K562 (cell line): Measurements from ENCODE around the gene CSRNP2. TPM values are rescaled to one million over a fixed set of nuclear protein-coding genes. Genes with fewer than 3 reads are reported as not detected.
A peak's percentile ranks its signal among the peaks of the same experiment; 100 is the strongest.

Experiments
- DMBX1 ChIP-seq: fragments of 250-450 bp; sonication (Bioruptor Pico); IDR thresholded peaks from 2 replicates; pipeline ENCODE4 v1.8.0; 2022; ENCODE audit warnings: inconsistent platforms, mild to moderate bottlenecking, moderate library complexity, borderline replicate concordance
- ETV6 ChIP-seq, 3 experiments: fragments of 150-350 bp in 1 of 3; sonication (generic) in 1 of 3; formaldehyde crosslinking in 1 of 3; IDR thresholded peaks; 2 replicates each; pipeline versions ENCODE4 v1.6.1 to v1.8.0; 2014 to 2022; ENCODE audit warnings: borderline replicate concordance in 2 of 3, low read depth in 2 of 3, antibody characterized with exemption in 1 of 3, low read length in 1 of 3, mild to moderate bottlenecking in 1 of 3, missing genetic modification reagents in 1 of 3
- GABPB2 ChIP-seq: fragments of 250-450 bp; sonication (Bioruptor Pico); conservative IDR thresholded peaks from 2 replicates; pipeline ENCODE4 v1.5.1; 2021; ENCODE audit warnings: mild to moderate bottlenecking
- GTF2A2 ChIP-seq: IDR thresholded peaks from 2 replicates; pipeline ENCODE4 v1.6.1; 2016; ENCODE audit warnings: mild to moderate bottlenecking, missing genetic modification characterization, missing compliant biosample characterization
- NR2C1 ChIP-seq, 2 experiments: fragments of 450-650 bp; IDR thresholded peaks; 2 replicates each; pipeline ENCODE4 v1.6.1; 2017; ENCODE audit warnings: mild to moderate bottlenecking in 2 of 2, antibody characterized with exemption in 1 of 2, inconsistent platforms in 1 of 2, missing compliant biosample characterization in 1 of 2, missing genetic modification characterization in 1 of 2
- RBFOX2 ChIP-seq: fragments of 200-400 bp; formaldehyde crosslinking; IDR thresholded peaks from 2 replicates; pipeline ENCODE4 v1.6.1; 2017; ENCODE audit warnings: low read depth, mild to moderate bottlenecking, low read length, moderate library complexity
- RBM14 ChIP-seq: fragments of 200-400 bp; formaldehyde crosslinking; IDR thresholded peaks from 2 replicates; pipeline ENCODE4 v1.6.1; 2018; ENCODE audit warnings: low read depth, mild to moderate bottlenecking, low read length, moderate library complexity, borderline replicate concordance; ENCODE audit not compliant: insufficient read depth
- SMAD4 ChIP-seq: fragments of 250-450 bp; sonication (Bioruptor Pico); conservative IDR thresholded peaks from 2 replicates; pipeline ENCODE4 v1.8.0; 2021; ENCODE audit warnings: inconsistent platforms, mild to moderate bottlenecking, moderate library complexity
- TRIM24 ChIP-seq, 2 experiments: fragments of 450-650 bp; IDR thresholded peaks; 2 replicates each; pipeline ENCODE4 v1.6.1; 2016
- ZNF143 ChIP-seq: sonication (generic); formaldehyde crosslinking; IDR thresholded peaks from 2 replicates; pipeline ENCODE4 v1.9.0; 2022; ENCODE audit warnings: mild to moderate bottlenecking, missing genetic modification reagents
- polyA plus RNA-seq, 8 experiments: library from polyadenylated mRNA; depleted of rRNA in 4 of 8; stranded (reverse) in 5 of 8; unstranded in 3 of 8; fragments of >200 nt; fragmentation: Nextera tagmentation in 2 of 8; fragmentation: Illumina TruSeq in 1 of 8; extraction: Ambion mirVana in 2 of 8; extraction: Trizol in 1 of 8; gene quantifications; 2 replicates each; pipeline versions ENCODE4 v1.2.1 to v1.2.3, GENCODE V29; 2011 to 2014; ENCODE audit warnings: inconsistent platforms in 1 of 8, missing spikeins in 1 of 8
- total RNA-seq, 7 experiments: library from RNA; depleted of rRNA in 6 of 7; stranded (reverse); fragments of >200 nt in 6 of 7; fragmentation: Illumina TruSeq in 2 of 7; extraction: Trizol in 2 of 7; gene quantifications; 2 replicates each; pipeline versions ENCODE4 v1.2.1 to v1.2.3, GENCODE V29; 2011 to 2021; ENCODE audit warnings: low replicate concordance in 1 of 7
- TF ChIP-seq, protein P1 (sequence below): sonication (generic); formaldehyde crosslinking; IDR thresholded peaks from 2 replicates; pipeline ENCODE4 v1.8.1; 2023; ENCODE audit warnings: mild to moderate bottlenecking, missing genetic modification reagents
- TF ChIP-seq, protein P2 (sequence below): fragments of 250-450 bp; sonication (Bioruptor Pico); IDR thresholded peaks from 2 replicates; pipeline ENCODE4 v1.9.0; 2021; ENCODE audit warnings: mild to moderate bottlenecking, inconsistent platforms
- TF ChIP-seq, protein P3 (sequence below): fragments of 250-450 bp; sonication (Bioruptor Pico); IDR thresholded peaks from 2 replicates; pipeline ENCODE4 v1.5.0; 2021; ENCODE audit warnings: mild to moderate bottlenecking, moderate library complexity
- TF ChIP-seq, protein P4 (sequence below): sonication (generic); formaldehyde crosslinking; IDR thresholded peaks from 2 replicates; pipeline ENCODE4 v1.8.1; 2023; ENCODE audit warnings: mild to moderate bottlenecking, missing genetic modification reagents

The CSRNP2 gene
- total and polyA plus RNA-seq, 9 of the 15 experiments (the other 6 are each of a cell fraction or from before 2014, with no cell fraction given): 1.6 to 13.9 (median 5.9) TPM

DNA sequence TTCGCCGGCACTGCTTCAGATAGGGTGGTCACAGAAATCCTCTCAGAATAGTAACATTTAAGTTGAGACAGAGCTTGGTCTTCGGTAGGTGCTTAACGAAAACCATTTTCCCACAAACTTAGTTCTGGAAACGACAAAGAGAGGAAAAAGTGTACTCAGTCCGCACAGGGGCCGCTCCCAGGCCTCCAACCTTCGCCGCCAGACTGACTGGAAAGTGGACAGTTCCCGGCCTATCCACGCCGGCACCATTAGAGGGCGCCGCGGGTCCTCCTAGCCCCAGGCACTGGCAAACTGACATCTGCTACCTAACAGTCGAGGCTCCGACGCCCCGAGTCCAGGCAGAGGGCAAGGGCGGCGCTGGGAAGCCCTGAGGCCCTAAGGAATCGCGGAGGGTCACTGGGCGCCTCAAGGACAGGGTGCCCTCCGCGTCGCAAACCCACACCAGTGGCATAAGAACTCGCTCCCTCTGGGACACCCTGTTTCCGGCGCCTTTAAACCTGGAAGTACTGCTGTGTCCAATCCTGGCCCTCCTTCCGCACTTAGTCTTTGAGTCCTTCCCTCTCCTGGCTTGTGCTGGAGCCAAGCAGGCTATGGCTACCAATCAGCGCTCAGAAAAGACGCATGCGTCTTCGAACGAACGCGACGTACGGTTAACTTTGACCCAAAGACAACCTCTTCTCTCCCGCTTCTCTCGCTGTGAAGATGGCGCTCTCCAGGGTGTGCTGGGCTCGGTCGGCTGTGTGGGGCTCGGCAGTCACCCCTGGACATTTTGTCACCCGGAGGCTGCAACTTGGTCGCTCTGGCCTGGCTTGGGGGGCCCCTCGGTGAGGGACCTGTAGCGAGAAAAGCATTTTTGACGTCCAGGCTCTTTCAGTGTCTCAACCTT is 35.5 kb downstream of the CSRNP2 start, which contains the start of gene LETMD1 (continued):
- TF ChIP-seq, protein P1, sequence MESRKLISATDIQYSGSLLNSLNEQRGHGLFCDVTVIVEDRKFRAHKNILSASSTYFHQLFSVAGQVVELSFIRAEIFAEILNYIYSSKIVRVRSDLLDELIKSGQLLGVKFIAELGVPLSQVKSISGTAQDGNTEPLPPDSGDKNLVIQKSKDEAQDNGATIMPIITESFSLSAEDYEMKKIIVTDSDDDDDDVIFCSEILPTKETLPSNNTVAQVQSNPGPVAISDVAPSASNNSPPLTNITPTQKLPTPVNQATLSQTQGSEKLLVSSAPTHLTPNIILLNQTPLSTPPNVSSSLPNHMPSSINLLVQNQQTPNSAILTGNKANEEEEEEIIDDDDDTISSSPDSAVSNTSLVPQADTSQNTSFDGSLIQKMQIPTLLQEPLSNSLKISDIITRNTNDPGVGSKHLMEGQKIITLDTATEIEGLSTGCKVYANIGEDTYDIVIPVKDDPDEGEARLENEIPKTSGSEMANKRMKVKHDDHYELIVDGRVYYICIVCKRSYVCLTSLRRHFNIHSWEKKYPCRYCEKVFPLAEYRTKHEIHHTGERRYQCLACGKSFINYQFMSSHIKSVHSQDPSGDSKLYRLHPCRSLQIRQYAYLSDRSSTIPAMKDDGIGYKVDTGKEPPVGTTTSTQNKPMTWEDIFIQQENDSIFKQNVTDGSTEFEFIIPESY (CRISPR knock-in tag): 0 out of 2 replicates have a peak, but pooled peaks have one; percentile 18
- TF ChIP-seq ZNF143 (CRISPR knock-in tag): no peak
- TF ChIP-seq, protein P2, sequence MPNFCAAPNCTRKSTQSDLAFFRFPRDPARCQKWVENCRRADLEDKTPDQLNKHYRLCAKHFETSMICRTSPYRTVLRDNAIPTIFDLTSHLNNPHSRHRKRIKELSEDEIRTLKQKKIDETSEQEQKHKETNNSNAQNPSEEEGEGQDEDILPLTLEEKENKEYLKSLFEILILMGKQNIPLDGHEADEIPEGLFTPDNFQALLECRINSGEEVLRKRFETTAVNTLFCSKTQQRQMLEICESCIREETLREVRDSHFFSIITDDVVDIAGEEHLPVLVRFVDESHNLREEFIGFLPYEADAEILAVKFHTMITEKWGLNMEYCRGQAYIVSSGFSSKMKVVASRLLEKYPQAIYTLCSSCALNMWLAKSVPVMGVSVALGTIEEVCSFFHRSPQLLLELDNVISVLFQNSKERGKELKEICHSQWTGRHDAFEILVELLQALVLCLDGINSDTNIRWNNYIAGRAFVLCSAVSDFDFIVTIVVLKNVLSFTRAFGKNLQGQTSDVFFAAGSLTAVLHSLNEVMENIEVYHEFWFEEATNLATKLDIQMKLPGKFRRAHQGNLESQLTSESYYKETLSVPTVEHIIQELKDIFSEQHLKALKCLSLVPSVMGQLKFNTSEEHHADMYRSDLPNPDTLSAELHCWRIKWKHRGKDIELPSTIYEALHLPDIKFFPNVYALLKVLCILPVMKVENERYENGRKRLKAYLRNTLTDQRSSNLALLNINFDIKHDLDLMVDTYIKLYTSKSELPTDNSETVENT (CRISPR knock-in tag): no peak; the same call in 1 of the 2 replicates
- TF ChIP-seq SMAD4 (CRISPR knock-in tag): peak; percentile 78
- 0 out of 4 replicates have a peak, but pooled peaks of 1 of the 2 experiments have one; percentile 11 for TF ChIP-seq TRIM24 (IDR thresholded peaks at IDR 0.05)
- TF ChIP-seq GTF2A2 (tag): no peak
- TF ChIP-seq, protein P3, sequence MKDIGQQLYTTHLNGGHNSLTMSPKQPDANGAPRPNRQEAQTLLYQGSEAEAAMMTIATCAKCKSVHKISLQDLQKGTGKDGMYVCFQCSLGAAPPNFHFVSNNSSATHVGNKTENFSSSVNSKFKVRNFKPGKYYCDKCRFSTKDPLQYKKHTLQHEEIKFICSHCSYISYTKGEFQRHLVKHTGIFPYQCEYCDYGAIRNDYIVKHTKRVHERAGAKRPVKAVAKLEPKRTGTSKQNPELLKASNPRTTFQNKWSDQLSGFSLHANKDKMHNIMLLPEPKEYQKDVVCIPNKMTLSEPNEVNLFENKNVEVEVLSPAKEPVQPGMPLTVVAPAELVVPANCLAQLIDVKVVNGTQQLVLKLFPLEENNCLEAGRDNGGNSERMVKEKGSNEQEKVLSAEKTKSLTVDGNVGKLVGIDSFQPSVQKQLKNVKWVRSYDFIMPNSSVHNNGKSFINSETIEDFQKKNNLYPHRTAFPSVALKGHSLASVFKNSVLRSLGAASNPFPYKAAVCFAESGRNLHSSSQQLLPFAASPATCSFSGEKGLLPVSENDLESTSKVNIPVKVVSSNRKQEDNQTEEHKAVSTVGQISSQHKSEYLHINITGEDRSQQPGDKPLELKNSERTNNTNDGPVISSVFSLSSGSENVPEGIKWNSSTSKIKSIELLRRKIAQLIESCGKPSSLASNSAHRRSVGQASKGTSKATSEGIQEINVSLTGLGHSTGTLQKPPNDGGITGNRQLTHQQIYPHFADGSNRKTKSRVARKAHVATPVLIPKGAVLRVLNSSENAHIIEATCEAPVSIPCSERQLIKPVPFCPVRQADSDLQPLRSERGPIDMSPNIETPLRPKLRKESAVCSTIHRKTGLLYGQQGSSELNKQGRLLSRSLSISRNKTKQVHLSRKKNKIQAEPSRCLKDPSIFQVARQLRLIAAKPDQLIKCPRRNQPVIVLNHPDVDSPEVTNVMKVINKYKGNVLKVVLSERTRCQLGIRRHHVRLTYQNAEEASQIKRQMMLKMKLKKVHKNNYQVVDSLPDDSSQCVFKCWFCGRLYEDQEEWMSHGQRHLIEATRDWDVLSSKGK (CRISPR knock-in tag): no peak
- peak; percentile 94 for TF ChIP-seq NR2C1 (IDR thresholded peaks at IDR 0.05)
- peak; percentile 95 for TF ChIP-seq NR2C1 (tag; IDR thresholded peaks at IDR 0.05)
- peak; percentile 96 for TF ChIP-seq RBFOX2
- no peak for TF ChIP-seq GABPB2 (CRISPR knock-in tag)
- peak; percentile 73 for TF ChIP-seq DMBX1 (CRISPR knock-in tag)
- 0 out of 4 replicates have a peak, but pooled peaks of 1 of the 2 experiments have one; percentile 30 for TF ChIP-seq ETV6 (IDR thresholded peaks at IDR 0.05; ENCODE audit: borderline replicate concordance in 1 of 2, low read depth in 2 of 2, low read length in 1 of 2)
- 0 out of 2 replicates have a peak, but pooled peaks have one; percentile 31 for TF ChIP-seq ETV6 (CRISPR knock-in tag; IDR thresholded peaks at IDR 0.05; ENCODE audit: borderline replicate concordance)
- TF ChIP-seq, protein P4, sequence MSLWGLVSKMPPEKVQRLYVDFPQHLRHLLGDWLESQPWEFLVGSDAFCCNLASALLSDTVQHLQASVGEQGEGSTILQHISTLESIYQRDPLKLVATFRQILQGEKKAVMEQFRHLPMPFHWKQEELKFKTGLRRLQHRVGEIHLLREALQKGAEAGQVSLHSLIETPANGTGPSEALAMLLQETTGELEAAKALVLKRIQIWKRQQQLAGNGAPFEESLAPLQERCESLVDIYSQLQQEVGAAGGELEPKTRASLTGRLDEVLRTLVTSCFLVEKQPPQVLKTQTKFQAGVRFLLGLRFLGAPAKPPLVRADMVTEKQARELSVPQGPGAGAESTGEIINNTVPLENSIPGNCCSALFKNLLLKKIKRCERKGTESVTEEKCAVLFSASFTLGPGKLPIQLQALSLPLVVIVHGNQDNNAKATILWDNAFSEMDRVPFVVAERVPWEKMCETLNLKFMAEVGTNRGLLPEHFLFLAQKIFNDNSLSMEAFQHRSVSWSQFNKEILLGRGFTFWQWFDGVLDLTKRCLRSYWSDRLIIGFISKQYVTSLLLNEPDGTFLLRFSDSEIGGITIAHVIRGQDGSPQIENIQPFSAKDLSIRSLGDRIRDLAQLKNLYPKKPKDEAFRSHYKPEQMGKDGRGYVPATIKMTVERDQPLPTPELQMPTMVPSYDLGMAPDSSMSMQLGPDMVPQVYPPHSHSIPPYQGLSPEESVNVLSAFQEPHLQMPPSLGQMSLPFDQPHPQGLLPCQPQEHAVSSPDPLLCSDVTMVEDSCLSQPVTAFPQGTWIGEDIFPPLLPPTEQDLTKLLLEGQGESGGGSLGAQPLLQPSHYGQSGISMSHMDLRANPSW: no peak
- TF ChIP-seq RBM14: no peak
